ENCODE results near the gene MAGED1.

Gene MAGED1, protein sequence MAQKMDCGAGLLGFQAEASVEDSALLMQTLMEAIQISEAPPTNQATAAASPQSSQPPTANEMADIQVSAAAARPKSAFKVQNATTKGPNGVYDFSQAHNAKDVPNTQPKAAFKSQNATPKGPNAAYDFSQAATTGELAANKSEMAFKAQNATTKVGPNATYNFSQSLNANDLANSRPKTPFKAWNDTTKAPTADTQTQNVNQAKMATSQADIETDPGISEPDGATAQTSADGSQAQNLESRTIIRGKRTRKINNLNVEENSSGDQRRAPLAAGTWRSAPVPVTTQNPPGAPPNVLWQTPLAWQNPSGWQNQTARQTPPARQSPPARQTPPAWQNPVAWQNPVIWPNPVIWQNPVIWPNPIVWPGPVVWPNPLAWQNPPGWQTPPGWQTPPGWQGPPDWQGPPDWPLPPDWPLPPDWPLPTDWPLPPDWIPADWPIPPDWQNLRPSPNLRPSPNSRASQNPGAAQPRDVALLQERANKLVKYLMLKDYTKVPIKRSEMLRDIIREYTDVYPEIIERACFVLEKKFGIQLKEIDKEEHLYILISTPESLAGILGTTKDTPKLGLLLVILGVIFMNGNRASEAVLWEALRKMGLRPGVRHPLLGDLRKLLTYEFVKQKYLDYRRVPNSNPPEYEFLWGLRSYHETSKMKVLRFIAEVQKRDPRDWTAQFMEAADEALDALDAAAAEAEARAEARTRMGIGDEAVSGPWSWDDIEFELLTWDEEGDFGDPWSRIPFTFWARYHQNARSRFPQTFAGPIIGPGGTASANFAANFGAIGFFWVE

GRCh38 chrX:51892921-51893745, at the start of gene MAGED1:
Gene MAGED1, plus strand, starts transcription at chrX:51893623. Its CDS starts 682 bp downstream, at chrX:51894305.
- DNase-seq (ENCODE audit: low read depth in 1 of 2, low spot score in 1 of 2), result peak; percentile 45 to 68

DNA sequence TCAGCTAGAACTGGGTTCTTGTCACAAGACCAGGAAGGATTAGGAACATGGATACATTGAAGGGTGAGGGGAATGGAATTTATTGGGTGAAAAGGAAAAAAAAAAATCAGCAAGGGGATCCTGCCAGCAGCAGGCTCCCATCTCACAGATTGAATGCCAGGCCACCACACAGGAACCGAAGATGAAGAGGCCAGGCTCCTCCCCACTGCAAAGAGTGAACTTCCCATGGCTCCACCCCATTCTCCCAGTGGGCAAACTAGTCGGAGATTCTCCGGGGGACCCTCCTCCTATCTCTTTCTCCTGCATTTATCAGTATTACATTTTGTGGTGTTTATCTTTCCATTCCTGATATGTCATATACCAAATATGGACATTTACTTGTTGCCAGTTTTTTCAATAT, 46.0 kb upstream of the MAGED1 start:
- no peak for DNase-seq (ENCODE audit: low read depth in 1 of 2, low spot score in 1 of 2)

DNA sequence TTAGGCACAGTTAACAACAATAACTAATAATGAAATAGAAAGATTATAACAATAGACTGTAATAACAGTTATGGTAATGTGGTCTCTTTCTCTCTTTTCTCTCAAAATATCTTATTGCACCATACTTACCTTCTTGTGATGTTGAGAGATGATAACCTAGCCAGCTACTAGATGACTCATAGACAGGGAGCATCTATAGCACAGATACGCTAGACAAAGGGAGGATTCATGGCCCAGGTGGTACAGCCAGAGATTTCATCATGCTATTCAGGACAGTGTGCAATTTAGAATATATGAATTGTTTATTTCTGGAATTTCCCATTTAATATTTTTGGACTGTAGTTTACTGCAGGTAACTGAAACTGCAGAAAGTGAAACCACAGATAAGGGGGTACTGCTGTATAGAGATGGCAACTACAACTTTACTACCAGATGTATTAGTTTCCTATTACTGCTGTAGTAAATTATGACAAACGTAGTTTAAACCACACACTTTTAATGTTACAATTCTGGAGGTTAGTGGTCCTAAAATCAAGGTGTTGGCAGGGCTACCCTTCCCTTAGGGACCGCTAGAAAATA, 41.8 kb upstream of the MAGED1 start:
- no peak for DNase-seq (ENCODE audit: low read depth in 1 of 2, low spot score in 1 of 2)

DNA sequence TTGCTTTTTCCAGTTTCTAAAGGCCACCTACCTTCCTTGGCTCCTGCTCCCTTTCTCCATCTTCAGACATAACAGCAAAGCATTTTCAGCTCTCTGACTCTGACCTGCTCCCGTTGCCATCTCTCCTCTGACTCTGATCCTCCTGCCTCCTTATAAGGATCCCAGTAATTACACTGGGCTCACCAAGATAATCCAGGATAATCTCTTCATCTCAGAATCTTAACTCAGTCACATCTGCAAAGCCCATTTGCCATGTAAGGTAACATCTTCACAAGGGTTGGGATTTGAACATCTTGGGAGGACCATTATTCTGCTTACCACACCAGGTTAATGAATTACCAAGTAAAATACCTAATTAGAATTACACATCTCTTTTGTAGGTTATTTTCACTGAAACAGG, 41.3 kb upstream of the MAGED1 start:
- no peak for DNase-seq (ENCODE audit: low read depth in 1 of 2, low spot score in 1 of 2)

DNA sequence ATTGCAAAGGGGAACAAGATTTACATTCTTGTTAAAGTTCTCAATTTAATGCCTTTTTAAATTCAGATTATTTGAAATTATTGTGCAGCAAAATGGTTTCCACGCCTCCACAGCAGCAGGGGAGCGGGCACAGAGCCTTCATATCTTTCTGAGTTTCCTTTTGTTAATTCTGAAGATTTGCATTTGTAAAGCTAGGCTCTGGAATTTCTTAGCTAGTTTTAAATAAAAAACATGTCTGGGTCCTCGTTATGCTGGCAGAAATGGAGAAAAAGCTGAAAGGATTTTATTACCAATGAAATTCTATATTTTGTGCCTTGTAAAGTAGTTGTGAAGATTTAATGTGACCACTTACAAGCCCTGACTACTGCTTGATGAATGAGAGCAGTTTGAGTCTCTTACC, 40.8 kb upstream of the MAGED1 start:
- no peak for DNase-seq (ENCODE audit: low read depth in 1 of 2, low spot score in 1 of 2)

GRCh38 chrX:51853251-51853650, 40.2 kb upstream of the MAGED1 start:
- no peak for DNase-seq (ENCODE audit: low read depth in 1 of 2, low spot score in 1 of 2)

DNA sequence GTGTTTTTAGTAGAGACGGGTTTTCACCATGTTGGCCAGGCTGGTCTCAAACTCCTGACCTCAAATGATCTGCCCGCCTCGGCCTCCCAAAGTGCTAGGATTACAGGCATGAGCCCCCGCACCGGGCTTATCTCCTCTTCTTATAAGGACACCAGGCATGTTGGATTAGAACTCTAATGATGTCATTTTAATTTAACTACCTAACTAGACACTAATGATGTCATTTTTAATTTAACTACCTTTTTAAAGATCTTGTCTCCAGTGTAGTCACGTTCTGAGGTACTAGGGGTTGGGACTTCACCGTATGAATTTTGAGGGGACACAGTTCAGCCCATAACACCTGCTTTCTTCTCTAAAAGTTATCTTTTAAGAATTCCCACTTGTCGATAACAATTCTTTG, 37.7 kb upstream of the MAGED1 start:
- no peak for DNase-seq (ENCODE audit: low read depth in 1 of 2, low spot score in 1 of 2)

- DNase-seq (ENCODE audit: low read depth in 1 of 2, low spot score in 1 of 2), result no peak
Measured at GRCh38 chrX:51857159-51857733, 36.2 kb upstream of the MAGED1 start.

GRCh38 chrX:51860679-51861078, 32.7 kb upstream of the MAGED1 start:
- DNase-seq (ENCODE audit: low read depth in 1 of 2, low spot score in 1 of 2), result no peak

- DNase-seq (ENCODE audit: low read depth in 1 of 2, low spot score in 1 of 2), result no peak
Measured at GRCh38 chrX:51862920-51863319, 30.5 kb upstream of the MAGED1 start.

- no peak for DNase-seq (ENCODE audit: low read depth in 1 of 2, low spot score in 1 of 2)
Measured at GRCh38 chrX:51866210-51866609, 27.2 kb upstream of the MAGED1 start.

DNA sequence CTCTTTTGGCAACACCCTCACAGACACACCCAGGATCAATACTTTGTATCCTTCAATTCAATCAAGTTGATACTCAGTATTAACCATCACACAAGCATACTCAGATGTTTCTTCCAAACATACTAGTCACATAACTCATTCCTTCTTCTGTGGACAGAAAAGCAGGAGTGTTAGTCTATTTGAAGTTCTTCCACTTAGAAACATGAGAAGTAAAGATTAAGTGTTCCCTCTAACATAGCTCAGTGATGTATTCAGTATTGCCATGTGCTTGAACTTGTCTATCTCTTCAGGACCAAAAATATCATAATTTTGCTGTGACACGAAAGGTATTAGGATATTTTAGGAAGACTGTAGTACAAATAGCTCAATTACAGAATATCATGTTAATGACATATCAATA, 25.8 kb upstream of the MAGED1 start:
- no peak for DNase-seq (ENCODE audit: low read depth in 1 of 2, low spot score in 1 of 2)

GRCh38 chrX:51870354-51870753, 23.1 kb upstream of the MAGED1 start:
- DNase-seq (ENCODE audit: low read depth in 1 of 2, low spot score in 1 of 2), result no peak

- DNase-seq (ENCODE audit: low read depth in 1 of 2, low spot score in 1 of 2), result no peak
Measured at GRCh38 chrX:51874123-51874522, 19.3 kb upstream of the MAGED1 start.

DNA sequence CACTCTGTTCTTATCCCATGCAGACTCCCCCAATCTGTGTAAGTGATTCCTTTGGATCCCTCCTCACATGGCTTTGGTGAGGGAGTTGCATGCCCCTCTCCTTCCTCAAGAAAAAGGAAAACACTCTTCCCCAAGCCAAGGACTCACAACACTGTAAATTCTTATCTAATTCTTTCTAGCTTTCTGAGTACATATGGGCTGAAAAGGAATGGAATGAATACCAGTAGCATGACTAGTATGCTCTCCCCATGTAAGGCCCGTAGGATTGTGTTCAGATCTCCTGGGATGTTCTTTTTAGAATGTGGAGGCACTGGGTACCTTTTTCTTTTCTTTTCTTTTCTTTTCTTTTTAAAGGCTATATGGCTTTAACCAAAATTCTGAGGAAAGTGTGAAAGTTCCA, 17.0 kb upstream of the MAGED1 start:
- DNase-seq (ENCODE audit: low read depth in 1 of 2, low spot score in 1 of 2), result no peak

DNA sequence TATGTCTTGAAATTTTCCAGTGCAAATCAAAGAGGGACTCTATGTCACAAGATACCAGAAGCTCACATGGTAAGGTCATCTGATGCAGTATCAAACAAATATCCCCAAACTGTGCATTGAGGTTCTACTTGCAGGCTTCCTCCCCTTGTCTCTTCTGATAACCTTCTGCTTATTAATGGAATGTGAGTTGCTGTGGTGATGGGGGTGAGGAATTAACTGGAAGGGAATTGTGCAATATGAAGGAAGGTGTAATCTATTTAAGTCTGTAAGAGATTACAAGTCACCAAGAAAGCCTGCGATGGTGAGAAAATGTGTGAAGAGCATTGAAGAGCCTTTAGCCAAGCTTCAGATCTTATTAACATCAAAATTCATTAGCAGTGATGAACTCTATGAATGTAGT, 15.4 kb upstream of the MAGED1 start:
- DNase-seq (ENCODE audit: low read depth in 1 of 2, low spot score in 1 of 2), result no peak

DNA sequence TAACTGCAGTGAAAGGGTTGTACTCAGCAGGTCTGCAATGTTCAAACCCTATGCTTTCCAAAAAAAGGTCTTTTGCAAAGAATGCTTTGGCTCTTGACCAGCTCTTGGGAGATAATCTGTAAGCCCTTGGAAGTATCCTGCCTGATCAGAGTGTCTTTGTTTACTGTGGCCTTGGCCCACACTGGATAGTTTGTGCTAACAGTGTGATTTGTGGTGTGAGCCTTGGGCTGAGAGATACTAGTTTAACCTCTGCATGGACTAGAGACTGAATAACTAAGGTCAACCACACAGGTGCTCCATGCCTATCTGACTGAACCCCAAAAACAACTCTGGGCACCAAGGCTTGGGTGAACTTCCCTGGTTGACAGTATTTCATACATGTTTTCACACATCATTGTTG, 3.6 kb upstream of the MAGED1 start:
- no peak for DNase-seq (ENCODE audit: low read depth in 1 of 2, low spot score in 1 of 2)

DNA sequence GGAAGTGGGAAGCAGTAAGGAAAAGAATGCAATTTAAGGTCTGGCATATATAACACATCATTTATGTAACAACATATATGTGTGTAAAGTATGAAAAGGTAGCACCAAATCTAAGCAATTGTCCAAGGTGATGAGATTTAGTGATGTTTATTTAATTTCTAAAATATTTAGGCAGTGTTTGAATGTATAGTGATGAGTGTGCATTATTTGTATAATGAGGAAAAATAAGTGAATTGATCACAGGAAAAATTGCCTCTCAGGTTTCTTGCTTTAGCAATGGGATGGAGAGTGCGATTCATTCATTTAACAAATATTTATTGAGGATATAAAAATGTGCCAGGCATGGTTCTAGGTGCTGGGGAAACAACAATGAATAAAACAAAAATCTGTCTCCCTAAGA, 2.2 kb upstream of the MAGED1 start:
- DNase-seq (ENCODE audit: low read depth in 1 of 2, low spot score in 1 of 2), result no peak

DNA sequence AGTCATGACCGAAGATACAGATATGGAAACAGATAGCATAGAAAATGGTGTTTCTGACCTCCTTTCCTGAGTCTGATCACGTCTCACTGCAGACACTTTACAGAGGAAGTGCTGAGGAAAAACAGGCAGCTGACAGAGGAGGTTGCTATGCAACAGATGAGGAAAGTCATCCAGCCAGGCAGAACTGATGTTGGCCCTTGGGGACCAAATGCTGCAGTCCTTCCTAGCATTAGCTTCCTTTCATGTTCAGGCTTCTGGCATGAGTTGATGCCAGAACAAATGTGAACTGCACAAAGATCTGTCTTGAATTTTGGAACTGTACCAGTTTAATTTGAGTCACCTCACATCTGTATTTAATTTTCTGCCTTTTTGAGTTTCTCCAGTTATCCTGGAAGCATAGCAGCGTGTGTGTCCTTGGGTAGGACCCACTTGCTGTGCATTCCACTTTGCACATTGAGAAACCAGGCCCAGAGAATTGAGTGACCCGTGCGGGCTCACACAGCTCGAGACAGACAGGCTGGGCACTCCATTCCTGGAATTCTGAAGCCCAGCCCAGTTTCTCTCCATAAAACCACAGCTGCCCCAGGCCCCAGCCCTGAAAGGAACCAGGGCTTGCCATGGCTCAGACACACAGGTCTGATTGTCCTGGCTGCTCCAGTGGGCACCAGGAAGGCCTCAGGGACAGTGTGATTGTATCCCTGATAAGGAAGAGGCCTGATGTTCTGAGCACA, 1.4 kb upstream of the MAGED1 start:
- no peak for DNase-seq (ENCODE audit: low read depth in 1 of 2, low spot score in 1 of 2)
